Vagina (tissue), 2 donors: ENCODE measurements around the gene S1PR5. TPM values are rescaled to one million over a fixed set of nuclear protein-coding genes. Genes with fewer than 3 reads are reported as not detected.

Experiments used
- DNase-seq, 2 donors: peaks; one replicate each; pipeline ENCODE4 v3.0.0-alpha.2; 2017; ENCODE audit errors: extremely low spot score in 2 of 2
- H3K27ac ChIP-seq: fragments of 200-600 bp; sonication (generic); one replicate; pipeline ENCODE4 v1.5.1; 2019
- H3K27me3 ChIP-seq: fragments of 200-600 bp; sonication (generic); one replicate; pipeline ENCODE4 v1.5.1; 2019
- H3K36me3 ChIP-seq, 2 donors: fragments of 200-600 bp; sonication (generic); one replicate each; pipeline ENCODE4 v1.5.1; 2017 to 2019
- H3K4me1 ChIP-seq: fragments of 200-600 bp; sonication (generic); one replicate; pipeline ENCODE4 v1.5.1; 2019
- H3K4me3 ChIP-seq, 2 donors: fragments of 200-600 bp; sonication (generic); 1 replicate in 1 of 2; 2 replicates in 1 of 2; pipeline ENCODE4 v1.5.1; 2016 to 2019
- H3K9me3 ChIP-seq: fragments of 200-600 bp; sonication (generic); one replicate; pipeline ENCODE4 v1.5.1; 2019
- CTCF ChIP-seq, 3 experiments: fragments of 450-650 bp in 2 of 3; fragments of 200-600 bp in 1 of 3; sonication (generic) in 1 of 3; IDR thresholded peaks; one replicate each; pipeline ENCODE4 v1.5.1; 2017 to 2019; ENCODE audit warnings: antibody characterized with exemption in 3 of 3, mild to moderate bottlenecking in 2 of 3, moderate library complexity in 2 of 3
- POLR2A ChIP-seq, 2 donors: fragments of 450-650 bp; IDR thresholded peaks; one replicate each; pipeline ENCODE4 v1.6.1; 2017; ENCODE audit warnings: antibody characterized with exemption in 2 of 2, mild to moderate bottlenecking in 2 of 2, moderate library complexity in 2 of 2
- POLR2AphosphoS5 ChIP-seq, 2 donors: sonication (generic); formaldehyde crosslinking; IDR thresholded peaks; one replicate each; pipeline ENCODE4 v1.9.0; 2017; ENCODE audit warnings: antibody characterized with exemption in 2 of 2, mild to moderate bottlenecking in 2 of 2, low read depth in 1 of 2; ENCODE audit not compliant: insufficient read depth in 1 of 2
- intact Hi-C: fragments of 100-400 bp; cut with DNase I; formaldehyde crosslinking; loops from one replicate; pipeline ENCODE4 v1.15.1; 2023
- microRNA counts, 2 donors: library from miRNA; unstranded; fragments of <30 nt; microRNA quantifications; one replicate each; lab custom pipeline; 2016 to 2017
- microRNA-seq: library from miRNA; unstranded; fragments of <30 nt; microRNA quantifications from one replicate; pipeline ENCODE4, GENCODE V29; 2017; ENCODE audit warnings: borderline number of aligned reads, borderline replicate concordance
- small RNA-seq: library from RNA; depleted of rRNA; stranded (forward); fragments of <200 nt; gene quantifications from one replicate; pipeline ENCODE3, GENCODE V24; 2016
- total RNA-seq: library from RNA; depleted of rRNA; stranded (reverse); fragments of >200 nt; gene quantifications from one replicate; pipeline ENCODE4 v1.2.3, GENCODE V29; 2016

Gene S1PR5
- total RNA-seq, 1 donor from 2014 or later: 36.6 TPM

GRCh38 chr19:10467104-10467706 is 50.0 kb downstream of the S1PR5 start:
- intact Hi-C loops: no loop called here
- H3K4me1 ChIP-seq: no peaks in the 10 kb centered on the region
- H3K4me3 ChIP-seq: no peak overlapping the region
- H3K9me3 ChIP-seq: no peaks in the 10 kb centered on the region
- no peaks in the 10 kb centered on the region for H3K27me3 ChIP-seq
- no peak for TF ChIP-seq POLR2A (IDR thresholded peaks at IDR 0.05)
- TF ChIP-seq CTCF (IDR thresholded peaks at IDR 0.05): no peak
- no peak for TF ChIP-seq POLR2AphosphoS5 (IDR thresholded peaks at IDR 0.05; ENCODE audit: insufficient read depth in 1 of 2, low read depth in 1 of 2)
- no peak overlapping the region for H3K27ac ChIP-seq
- DNase-seq: no peak
- H3K36me3 ChIP-seq: peaks cover 0 to 24% of the 10 kb centered on the region in 2 donors

GRCh38 chr19:10464456-10464855 is 52.8 kb downstream of the S1PR5 start:
- H3K27ac ChIP-seq: no peak overlapping the region
- H3K27me3 ChIP-seq: no peaks in the 10 kb centered on the region
- no peak for DNase-seq
- no peaks in the 10 kb centered on the region for H3K9me3 ChIP-seq
- intact Hi-C loops: no loop called here
- peaks cover 0 to 24% of the 10 kb centered on the region in 2 donors for H3K36me3 ChIP-seq
- TF ChIP-seq POLR2A (IDR thresholded peaks at IDR 0.05): no peak
- no peak for TF ChIP-seq CTCF (IDR thresholded peaks at IDR 0.05)
- no peak for TF ChIP-seq POLR2AphosphoS5 (IDR thresholded peaks at IDR 0.05; ENCODE audit: insufficient read depth in 1 of 2, low read depth in 1 of 2)
- no peak overlapping the region for H3K4me3 ChIP-seq
- peaks cover 7% of the 10 kb centered on the region for H3K4me1 ChIP-seq

MicroRNAs within 50 kb of the gene (microRNA counts, 767-probe panel; counts per million panel counts)
- microRNA hsa-miR-1238 (lab: Ali Mortazavi, UCI): 238 to 261 counts per million in 2 donors

Small RNAs within 50 kb of the gene (microRNA-seq; reads per million reads assigned to microRNA genes)
- not detected for gene MIR1238

Small RNAs within 50 kb of the gene (small RNA-seq; reads per million reads assigned to genes)
- not detected for gene MIR1238
- gene RNU7-140P: not detected

Other genes with a start within 250 kb of the S1PR5 start
- gene ICAM1, start 246.3 kb downstream of the S1PR5 start, total RNA-seq: 22.3 TPM
- gene ICAM4, start 230.5 kb downstream of the S1PR5 start, total RNA-seq: not detected
- gene ICAM5, start 227.5 kb downstream of the S1PR5 start, total RNA-seq: 2.0 TPM
- 5.2 TPM for gene ZGLP1, start 207.6 kb downstream of the S1PR5 start, total RNA-seq
- gene FDX2, start 201.4 kb downstream of the S1PR5 start, total RNA-seq: 25.0 TPM
- gene RAVER1, start 183.9 kb downstream of the S1PR5 start, total RNA-seq: 25.5 TPM
- 7.9 TPM for gene ICAM3, start 177.8 kb downstream of the S1PR5 start, total RNA-seq
- gene TYK2, start 136.9 kb downstream of the S1PR5 start, total RNA-seq: 115 TPM
- 112 TPM for gene CDC37, start 113.9 kb downstream of the S1PR5 start, total RNA-seq
- gene PDE4A, start 96.9 kb downstream of the S1PR5 start, total RNA-seq: 16.7 TPM
- 53.5 TPM for gene KEAP1, start 14.1 kb downstream of the S1PR5 start, total RNA-seq
- 18.2 TPM for gene ATG4D, start 26.5 kb upstream of the S1PR5 start, total RNA-seq
- gene KRI1, start 48.6 kb upstream of the S1PR5 start, total RNA-seq: 21.6 TPM
- 22.8 TPM for gene CDKN2D, start 51.5 kb upstream of the S1PR5 start, total RNA-seq
- gene AP1M2, start 69.9 kb upstream of the S1PR5 start, total RNA-seq: 29.0 TPM
- gene SLC44A2, start 108.1 kb upstream of the S1PR5 start, total RNA-seq: 89.4 TPM
- gene ILF3, start 136.9 kb upstream of the S1PR5 start, total RNA-seq: 125 TPM
- 36.3 TPM for gene QTRT1, start 184.0 kb upstream of the S1PR5 start, total RNA-seq
- gene DNM2, start 200.6 kb upstream of the S1PR5 start, total RNA-seq: 128 TPM